HG03460 (cell line): ENCODE measurements around the gene GRID1.
"Not testable (repeated sequence)": the region's sequence is repeated elsewhere in the genome, so short reads cannot be mapped to it uniquely, and the experiment has no call there.

ENCODE experiments used
- ATAC-seq: cut with Tn5 transposase; IDR thresholded peaks from one replicate; pipeline ENCODE4 v1.9.1; 2021; ENCODE audit not compliant: unreplicated experiment

GRID1 gene

DNA sequence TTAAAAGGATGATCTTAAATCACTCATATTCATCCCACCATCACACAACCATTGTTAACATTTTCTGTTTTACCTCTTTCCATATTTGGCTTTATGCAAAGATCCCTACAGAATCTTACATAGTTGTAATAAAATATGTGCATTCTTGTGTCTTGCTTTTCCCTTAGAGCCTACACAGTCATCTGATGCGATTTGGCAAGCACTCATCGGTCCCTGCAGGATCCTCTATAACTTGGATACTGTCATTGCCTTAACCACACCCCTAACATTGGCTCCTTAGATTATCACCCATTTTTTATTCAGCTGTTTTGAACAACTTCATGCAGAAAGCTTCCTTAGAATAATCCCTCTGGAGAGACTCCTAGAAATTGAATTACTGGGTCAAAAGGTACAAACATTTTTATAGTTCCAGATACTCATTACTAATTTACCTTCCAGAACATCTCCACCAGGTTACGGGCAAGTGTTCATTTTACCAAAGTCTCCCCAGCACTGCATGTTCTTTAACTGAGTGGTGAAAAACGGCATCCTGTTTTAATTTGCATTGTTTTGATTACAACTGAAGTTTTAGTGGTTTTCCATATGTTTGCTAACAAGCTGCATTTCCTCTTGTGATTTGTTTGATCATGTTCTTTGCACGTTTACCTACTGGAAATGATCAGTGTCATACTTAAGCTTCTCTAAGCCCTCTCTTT lies 268.3 kb downstream of the GRID1 start:
- no peak for ATAC-seq

DNA sequence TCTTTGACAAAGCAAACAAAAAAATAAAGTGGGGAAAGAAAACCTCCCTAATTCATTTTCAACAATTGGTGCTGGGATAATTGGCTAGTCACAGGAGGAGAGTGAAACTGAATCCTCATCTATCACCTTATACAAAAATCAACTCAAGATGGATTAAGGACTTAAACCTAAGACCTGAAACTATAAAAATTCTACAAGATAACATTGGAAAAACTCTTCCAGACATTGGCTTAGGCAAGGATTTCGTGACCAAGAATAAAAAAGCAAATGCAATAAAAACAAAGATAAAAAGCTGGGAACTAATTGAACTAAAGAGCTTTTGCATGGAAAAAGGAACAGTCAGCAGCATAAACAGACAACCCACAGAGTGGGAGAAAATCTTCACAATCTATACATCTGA lies 271.5 kb downstream of the GRID1 start:
- ATAC-seq = not testable (repeated sequence)

DNA sequence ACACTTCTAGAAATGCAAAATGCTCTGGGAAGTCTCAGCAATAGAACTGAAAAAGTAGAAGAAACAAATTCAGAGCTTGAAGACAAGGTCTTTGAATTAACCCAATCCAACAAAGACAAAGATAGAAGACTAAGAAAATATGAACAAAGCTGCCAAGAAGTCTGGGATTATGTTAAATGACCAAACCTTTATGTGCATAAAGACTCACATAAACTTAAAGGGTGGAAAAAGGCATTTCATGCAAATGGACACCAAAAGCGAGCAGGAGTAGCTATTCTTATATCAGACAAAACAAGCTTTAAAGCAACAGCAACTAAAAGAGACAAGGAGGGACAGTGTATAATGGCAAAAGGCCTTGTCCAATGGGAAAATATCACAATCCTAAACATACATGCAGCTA lies 274.3 kb downstream of the GRID1 start:
- ATAC-seq = not testable (repeated sequence)

DNA sequence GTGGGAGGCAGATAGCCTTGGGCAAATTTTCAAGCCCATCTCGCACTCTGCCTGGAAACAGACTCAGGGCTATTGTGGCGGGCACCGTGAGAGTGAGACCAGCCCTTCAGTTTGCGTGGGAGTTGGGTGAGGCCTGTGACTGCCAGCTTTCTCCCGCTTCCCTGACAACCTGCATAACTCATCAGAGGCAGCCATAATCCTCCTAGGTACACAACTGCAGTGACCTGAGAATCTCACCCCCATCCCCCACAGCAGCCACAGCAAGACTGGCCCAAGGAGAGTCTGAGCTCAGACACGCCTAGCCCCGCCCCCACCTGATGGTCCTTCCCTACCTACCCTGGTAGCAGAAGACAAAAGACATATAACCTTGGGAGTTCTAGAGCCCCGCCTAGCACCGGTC lies 275.4 kb downstream of the GRID1 start:
- no peak for ATAC-seq

DNA sequence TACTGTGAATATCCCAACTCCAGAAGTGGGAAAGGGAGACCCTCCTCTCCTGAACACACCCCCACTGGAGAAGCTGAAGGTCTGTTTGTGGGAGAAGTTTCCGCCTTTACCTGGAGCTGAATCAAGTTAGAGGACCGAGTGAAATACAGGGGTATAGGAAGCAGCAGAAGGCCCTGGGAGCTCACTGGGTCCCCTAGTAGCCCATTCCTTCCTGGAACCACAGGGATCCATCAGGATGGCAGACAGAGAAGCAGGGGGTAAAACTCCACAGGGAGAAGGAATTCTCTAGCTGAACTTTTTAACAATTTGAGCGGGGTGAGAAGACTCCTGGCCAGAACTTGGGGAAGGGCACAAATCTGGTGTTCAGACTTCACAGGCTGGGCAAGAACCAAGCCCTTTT lies 275.8 kb downstream of the GRID1 start:
- ATAC-seq = no peak

DNA sequence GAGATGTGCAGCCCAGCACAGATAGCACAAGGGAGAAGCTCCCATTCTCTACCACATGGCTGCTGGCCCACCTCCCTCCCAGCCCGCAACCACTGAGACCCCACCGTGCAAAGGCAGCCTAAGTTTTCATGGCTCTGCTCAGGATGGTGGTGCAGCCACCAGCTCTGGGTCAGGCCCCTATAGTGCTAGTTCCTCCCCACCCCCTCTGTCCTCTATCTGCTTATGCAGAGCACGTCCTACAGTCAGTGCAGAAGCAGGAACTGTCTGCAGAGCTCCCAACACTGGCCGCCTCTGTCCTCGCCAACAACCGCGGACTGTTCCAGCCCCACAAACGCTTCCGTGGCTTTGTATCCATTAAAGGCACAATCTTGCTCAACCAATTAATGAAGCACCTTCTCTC lies 278.9 kb downstream of the GRID1 start:
- no peak for ATAC-seq

DNA sequence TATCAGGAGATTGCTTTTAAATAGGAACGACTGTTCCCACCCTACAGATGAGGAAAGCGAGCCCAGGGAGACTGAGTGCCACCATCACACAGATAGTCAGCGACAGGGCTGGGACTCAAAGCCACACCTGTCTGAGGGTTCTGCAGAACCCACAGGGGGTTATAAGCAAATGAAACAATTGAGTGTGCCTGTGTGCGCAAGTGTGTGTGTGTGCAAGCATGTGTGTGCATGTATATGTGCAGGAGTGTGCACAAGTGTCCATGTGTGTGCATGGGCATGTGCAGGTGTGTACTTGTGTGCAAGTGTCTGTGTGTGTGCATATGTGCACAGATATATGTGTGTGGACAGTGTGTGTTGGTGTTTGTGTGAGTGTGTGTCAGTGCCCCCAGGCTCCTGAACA lies 280.2 kb downstream of the GRID1 start:
- no peak for ATAC-seq

DNA sequence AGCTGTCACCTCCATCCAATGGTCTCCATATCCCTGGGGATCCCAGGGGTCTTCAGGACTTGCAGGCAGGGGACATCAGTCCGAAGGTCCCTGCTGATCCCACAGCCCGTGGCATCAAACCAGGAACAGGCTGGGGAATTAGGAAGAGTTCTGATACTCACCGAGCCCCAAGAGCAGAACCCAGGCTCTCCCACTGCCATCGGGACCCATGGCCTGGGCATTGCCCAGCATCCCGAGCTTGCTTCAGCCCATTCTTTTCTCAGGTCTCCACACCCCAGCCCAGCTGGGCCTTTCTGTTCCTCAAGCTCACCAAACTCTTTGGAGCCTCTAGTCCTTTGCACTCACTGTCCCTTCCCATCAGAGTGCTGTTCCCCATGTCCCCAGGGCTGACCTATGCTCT lies 280.9 kb downstream of the GRID1 start:
- no peak for ATAC-seq

DNA sequence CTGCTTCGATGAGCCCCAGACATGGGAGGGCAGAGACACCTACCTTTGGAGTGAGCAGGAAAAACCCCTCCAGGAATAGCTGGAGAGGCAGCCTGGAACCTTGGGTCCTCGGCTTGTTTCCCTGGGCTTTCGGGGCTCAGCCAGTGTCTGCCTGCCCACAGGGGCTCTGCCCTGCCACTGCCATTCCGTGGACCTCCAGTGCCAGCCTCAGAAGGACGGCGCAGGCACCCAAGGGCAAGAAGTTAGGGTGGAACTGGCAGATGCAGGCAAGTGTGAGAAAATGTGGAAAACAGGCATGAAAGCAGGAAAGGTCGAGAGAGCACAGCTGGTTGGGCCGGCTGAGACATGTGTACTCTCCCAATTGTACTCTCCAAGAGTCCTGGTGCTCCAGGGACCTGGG lies 281.5 kb downstream of the GRID1 start:
- ATAC-seq = no peak

DNA sequence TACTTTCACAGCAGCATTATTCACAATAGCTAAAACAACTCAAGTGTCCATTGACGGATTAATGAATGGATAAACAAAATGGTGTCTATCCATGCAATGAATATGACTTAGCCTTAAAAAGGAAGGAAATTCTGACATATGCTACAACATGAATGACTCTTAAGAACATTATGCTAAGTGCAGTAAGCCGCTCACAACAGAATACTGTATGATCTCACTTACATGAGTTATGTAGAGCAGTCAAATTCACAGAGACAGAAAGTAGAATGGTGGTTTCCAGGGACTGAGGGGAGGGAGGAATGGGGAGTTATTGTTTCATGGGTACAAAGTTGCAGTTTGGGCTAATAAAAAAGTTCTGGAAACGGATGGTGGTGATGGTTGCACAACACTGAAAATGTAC lies 282.0 kb downstream of the GRID1 start:
- no peak for ATAC-seq

DNA sequence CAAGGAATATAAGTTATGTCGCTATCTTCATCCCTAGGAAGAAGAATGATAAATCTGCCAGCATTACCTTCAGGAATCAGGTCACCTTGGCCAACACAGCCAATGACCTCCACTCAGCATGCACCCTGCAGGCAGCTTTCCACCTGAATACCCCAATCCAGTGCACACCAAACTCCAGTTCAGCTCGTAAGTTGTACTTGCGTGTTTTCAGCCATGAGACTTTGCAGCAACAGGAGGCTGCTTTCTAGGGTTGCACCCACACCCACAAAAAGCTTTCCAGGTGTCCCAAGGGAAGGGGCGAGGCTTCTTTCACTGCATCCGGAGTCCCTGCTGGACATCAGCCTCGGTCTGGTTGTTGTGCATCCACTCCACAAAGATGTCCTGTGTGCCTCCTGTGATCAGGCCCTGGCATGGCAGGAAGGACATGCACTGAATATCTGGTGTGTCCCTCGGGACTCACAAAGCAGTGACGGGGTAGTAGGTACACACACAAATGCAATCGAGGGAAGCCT lies 282.9 kb downstream of the GRID1 start:
- ATAC-seq = no peak

DNA sequence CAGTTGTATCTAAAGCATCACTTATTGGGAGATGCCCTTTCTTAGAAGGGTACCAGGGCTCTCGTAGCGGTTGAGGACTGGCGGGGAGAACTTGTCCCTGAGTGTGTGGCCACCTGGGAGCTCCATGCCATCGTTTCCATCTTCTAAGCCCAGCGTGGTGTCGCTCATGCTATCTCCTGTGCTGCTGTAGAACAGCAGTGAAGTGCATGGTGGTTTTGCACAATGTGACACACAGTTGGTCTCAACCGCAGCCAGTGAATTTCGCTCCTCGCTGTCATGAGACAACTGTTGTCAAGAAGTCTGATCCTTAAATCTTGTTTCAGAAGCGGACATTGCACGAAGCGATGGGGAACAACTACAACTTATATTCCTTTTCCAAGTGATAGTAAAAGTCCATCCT lies 283.4 kb downstream of the GRID1 start:
- ATAC-seq = no peak

DNA sequence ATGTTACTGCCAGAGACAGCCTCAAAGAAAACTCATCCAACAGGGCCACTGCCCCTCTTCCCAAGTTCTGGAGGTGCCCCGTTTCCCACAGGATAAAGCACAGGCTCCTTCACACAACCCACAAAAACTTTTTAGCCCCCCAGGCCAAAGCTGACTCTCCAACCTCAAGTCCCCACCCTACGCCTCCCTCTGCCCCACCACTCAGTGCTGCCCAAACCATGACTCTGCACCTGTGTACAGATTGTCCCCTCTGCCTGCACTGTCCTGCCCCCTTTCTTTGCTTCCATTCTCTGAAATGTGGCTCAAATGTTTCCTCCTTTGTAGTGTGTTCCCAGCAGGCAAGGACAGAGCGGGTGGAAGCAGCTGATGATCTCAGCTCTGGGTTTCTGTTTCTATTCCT lies 284.0 kb downstream of the GRID1 start:
- ATAC-seq = no peak

DNA sequence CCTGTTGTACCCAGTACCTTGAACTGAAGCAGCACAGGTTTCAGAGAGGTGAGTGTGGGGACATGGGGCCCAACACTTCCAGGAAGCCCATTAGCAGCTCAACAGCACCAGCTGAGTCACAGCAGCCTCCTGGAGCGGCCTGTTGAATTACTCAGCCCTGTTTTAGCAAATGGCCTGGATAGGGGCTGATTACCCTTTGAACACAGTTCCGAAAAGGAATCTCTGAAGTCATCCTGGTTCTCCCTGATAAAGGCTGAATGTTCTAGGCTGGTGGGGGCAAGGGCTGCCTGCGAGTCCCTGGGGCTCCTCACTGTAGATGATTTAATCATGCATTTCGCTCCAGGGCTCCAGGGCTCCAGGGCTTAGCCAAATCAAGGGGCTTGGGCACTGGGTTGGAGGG lies 287.5 kb downstream of the GRID1 start:
- ATAC-seq = no peak

DNA sequence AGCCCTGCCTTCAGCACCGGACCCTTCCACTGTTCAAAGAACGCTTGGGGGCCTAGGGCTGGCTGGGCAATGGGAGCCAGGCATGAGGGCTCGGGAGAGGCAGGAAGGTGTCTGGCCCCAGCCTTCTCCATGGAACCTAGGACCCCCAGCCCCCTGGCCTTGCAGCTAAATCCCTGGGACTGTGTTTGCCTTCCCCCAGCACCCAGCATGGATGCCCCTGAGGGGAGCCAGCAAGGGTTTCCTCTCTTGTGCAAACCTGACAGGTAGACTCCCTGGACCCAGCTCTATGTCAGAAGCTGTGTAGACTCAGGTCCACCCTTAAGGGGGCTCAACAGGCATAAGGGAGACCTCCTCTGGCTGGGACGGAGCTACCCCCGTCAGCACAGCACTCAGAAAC lies 288.0 kb downstream of the GRID1 start:
- no peak for ATAC-seq

DNA sequence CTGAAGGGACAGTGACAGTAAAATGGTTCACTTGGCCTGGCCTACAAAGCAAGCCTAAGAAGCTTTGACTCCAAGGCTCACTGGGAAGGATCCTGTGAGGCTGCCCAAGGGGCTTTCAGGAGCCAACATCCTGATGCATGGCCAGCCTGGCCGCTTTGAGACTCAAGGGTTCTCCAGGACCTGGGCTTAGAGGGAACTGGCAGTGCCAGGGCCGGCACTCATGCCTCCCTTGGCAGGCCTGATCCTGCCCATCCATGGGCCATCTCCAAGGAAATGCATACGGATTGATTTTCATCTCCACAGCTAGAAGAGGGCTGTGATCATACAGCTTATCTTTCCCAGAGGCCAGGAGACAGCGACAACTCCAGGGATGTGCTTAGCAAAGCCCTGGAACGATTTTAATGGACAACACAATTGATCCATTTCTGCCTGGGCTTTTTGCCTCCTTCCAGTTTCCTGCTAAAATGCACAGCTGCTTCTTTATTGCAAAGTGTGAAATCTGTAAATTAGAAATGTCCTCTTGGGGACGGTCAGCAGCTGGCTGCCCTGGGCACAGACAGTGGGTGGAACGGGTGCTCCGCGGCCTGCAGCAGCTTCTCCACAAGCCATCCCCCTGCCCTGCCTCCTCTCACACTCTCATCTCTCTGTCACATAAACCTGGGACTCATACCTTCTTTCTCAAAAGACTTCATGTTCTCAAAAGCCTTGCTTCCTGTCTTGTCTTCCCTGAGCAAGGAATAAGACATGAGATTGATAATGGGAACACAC lies 288.5 kb downstream of the GRID1 start:
- ATAC-seq = no peak

DNA sequence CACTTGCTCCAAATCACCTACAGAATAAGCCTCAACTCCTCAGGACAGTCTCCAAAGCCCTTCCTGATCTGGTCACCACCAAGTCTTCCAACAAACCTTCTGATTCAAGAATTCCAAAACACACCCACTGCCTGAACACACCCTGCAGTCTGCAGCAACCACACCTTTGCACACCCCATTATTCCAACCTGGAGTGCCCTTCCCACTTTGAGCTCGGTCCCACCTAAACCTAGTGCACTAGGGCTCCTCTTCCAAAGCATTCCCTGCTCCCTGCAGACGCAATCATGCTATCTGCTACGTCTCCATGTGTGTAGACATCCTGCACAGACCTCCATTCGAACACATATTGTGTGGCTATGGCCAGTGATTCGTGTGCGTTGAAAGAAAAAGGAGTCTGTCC lies 289.3 kb downstream of the GRID1 start:
- ATAC-seq = no peak

DNA sequence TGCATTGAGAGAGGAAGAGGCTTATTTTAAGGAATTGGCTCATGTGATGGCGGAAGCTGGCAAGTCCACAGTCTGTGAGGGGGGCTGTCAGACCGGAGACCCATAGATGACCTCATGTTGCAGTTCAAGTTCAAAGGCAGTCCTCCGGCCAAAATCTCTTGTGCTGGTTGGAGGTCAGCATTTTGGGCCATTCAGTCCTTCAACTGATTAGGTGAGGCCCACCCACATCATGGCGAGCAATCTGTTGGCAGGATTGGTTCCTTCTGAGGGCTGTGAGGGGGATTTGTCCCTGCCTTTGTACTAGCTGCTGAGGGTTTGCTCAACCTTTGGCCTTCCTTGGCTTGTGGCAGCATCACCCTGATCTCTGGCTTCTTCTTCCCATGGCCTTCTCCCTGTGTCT lies 290.1 kb downstream of the GRID1 start:
- ATAC-seq = not testable (repeated sequence)

DNA sequence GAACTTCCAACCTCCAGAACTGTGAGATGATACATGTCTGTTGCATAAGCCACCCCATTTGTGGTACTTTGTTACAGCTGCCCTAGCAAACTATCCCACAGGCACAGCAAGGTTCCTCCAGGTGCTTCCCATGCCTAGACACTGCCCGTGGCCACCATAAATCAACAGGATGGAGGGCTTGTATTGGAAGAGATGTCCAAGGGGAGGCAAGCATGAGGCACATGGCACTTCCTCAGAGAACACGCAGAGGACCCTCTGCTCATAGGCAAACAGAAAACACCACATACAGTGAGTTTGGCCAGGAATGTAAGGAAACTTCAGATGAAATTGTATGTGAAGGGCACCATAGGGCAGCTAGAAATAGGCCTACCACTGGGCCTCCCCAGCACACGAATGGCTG lies 291.1 kb downstream of the GRID1 start:
- ATAC-seq = no peak

DNA sequence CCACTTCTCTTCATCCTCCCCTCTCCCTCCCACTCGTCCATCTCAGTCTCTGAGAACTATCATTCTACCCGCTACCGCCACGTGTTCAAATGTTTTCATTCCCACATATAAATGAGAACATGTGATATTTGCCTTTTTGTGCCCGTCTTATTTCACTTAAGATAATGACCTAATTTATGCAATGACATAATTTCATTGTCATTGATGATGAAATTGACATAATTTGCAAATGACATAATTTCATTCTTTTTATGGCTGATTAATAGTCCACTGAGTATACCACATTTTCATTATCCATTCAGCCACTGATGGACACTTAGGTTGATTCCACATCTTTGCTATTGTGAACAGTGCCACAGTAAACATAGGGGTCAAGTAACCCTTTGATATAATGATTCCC lies 292.3 kb downstream of the GRID1 start:
- ATAC-seq = no peak

DNA sequence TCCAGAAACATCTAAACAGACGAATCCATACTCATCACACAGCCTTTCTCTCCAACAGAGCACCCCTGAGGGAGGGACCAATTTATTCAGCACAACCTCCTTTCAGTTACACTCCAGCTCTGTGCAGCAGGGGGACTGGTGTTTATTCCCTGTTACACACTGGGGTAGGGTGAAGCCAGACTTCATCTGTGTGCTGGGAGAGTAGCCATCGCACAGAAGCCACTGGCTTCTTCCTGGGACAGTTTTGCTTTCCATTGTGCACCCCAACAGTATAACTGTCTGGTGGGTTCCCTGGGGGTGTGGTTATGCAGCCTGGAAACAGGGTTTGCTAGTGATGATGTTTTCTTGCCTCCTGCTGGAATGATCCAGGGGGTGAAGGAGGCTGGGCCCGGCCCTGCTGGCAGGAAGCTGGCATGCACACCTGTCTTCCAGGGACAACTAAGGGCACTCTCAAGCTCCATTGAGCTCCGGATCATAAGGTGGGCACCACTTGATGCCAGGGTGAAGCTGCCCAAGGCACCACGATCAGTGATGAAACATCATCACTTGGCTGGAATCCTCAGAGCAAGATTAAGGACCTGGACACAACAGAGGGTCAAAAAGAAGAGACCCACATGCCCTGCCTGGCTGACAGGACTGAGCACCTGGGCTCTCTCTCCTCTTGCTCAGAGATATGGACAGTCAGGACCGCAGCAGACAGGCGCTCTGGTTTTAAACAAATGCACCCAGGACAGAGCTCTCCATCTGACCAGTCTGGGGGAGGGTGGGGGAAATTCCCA lies 293.2 kb downstream of the GRID1 start:
- ATAC-seq = no peak

DNA sequence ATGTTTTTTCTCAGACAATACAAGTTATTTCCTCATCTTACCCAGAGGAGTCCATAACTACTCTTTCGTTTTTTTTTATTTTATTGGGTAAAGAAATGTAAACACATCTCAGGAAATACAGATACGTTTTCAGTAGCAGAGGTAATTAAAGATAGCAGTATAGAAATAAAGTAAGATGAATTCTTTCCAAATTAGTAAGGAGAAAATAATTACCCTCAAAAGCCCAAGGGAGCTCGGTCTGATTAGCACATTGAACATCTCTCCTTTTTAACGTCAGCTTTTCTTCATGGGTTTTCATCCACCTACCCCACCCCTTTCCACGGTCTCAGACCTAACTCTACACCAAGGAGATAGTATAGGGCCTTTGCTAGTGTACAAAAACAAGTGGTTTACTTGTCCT lies 294.2 kb downstream of the GRID1 start:
- no peak for ATAC-seq
